Eye (tissue), 1 donor: ENCODE data around the gene HADHB.
A peak's percentile ranks its signal among the peaks of the same experiment; 100 is the strongest.
"Not testable (repeated sequence)": the region's sequence is repeated elsewhere in the genome, so short reads cannot be mapped to it uniquely, and the experiment has no call there.

Source experiments
- DNase-seq: peaks from one replicate; pipeline ENCODE4 v3.0.0-alpha.2; 2015

HADHB gene

DNA sequence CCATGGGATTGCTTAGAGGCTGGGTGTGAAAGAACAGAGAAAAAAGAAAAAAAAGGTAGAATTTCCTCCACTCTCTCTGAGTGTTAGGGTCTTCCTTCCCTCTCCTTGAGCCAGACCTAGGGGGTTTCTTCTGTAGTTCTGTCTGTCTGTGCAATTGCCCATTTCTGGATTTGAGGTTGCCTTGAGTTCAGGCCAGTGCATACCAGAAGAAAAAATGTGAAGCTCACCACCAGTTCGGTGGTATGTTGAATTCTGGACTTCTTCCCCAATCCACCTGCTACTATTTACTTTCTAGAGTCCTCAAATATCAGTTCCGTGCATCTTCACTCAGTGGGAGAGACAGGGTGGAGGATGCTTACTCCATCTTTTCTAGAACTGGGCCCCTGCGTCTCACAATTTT, 85.9 kb downstream of the HADHB start:
- DNase-seq = no peak

DNA sequence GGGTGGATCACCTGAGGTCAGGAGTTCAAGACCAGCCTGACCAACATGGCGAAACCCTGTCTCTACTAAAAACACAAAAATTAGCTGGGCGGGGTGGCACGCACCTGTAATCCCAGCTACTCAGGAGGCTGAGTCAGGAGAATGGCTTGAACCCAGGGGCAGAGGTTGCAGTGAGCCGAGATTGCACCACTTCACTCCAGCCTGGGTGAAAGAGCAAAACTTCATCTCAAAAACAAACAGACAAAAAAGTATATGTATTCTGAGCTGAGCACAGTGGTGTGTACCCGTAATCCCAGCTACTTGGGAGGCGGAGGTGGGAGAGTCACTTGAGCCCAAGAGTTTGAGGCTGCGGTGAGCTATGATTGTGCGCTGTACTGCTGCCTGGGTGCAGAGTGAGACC, 86.6 kb downstream of the HADHB start:
- not testable (repeated sequence) for DNase-seq

DNA sequence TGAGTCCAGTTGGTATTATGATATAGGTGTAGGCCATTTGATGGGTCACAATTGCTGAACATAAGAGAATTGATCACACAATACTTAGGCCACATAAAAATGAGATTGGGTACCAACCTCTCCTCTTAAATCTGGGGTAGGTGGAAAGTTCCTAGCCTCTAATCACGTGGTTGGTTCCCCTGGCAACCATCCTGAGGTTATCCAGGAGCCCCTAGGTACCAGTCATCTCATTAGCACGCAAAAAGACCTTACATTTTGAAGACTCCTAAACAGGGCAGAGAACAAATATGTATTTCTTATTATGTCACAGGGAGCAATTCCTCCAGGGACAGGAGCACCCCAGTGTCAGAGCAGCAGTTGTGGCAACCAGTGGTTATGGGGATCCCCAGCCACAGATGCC, 88.6 kb downstream of the HADHB start:
- peak; percentile 24 for DNase-seq

GRCh38 chr2:26335231-26335630, 90.5 kb downstream of the HADHB start:
- no peak for DNase-seq

DNA sequence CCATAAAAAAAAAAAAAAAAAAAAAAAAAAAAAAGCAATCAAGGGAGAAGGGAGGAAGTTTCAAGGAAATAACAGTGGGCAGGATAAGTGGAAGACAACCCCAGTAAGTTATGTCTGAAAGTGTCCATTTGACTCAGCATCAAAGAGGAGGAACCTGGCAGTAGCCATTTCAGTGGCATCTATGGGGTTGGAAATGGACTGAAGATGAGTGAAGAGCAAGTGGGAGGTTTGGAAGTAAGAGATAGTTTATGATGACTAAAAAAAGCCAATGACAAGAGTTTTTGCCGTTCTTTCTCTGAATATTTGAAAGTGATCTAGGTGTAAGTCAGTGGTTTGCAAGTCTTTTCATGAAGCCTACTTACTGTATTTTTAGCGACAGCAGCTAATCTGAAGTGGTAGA, 92.0 kb downstream of the HADHB start:
- DNase-seq = no peak

- DNase-seq = no peak
These were observed 92.6 kb downstream of the HADHB start for GRCh38 chr2:26337298-26337697.
